Prostate gland (tissue), 2 donors: Measurements from ENCODE around the gene SORT1. TPM values are rescaled to one million over a fixed set of nuclear protein-coding genes. Genes with fewer than 3 reads are reported as not detected.

Experiments
- DNase-seq: peaks from one replicate; pipeline ENCODE4 v3.0.0-alpha.2; 2019; ENCODE audit warnings: low spot score
- H3K27ac ChIP-seq, 2 donors: fragments of 200-600 bp; sonication (generic); 2 replicates each; pipeline ENCODE4 v1.5.1; 2017 to 2019
- H3K27me3 ChIP-seq: fragments of 200-600 bp; sonication (generic); replicated peaks from 2 replicates; pipeline ENCODE4 v1.5.1; 2019; ENCODE audit not compliant: insufficient read depth
- H3K36me3 ChIP-seq, 2 donors: fragments of 200-600 bp; sonication (generic); 1 replicate in 1 of 2; 2 replicates in 1 of 2; pipeline versions ENCODE4 v1.5.1 to v1.8.1; 2017 to 2019
- H3K4me1 ChIP-seq: fragments of 200-600 bp; sonication (generic); replicated peaks from 2 replicates; pipeline ENCODE4 v1.5.1; 2019
- H3K4me3 ChIP-seq, 2 donors: fragments of 200-600 bp; sonication (generic); 2 replicates each; pipeline ENCODE4 v1.5.1; 2017 to 2019
- H3K9me3 ChIP-seq: fragments of 200-600 bp; sonication (generic); 2 replicates; pipeline ENCODE4 v1.5.1; 2017
- CTCF ChIP-seq, 4 experiments: fragments of 200-600 bp in 2 of 4; fragments of 450-650 bp in 2 of 4; sonication (generic) in 2 of 4; IDR thresholded peaks; 1 replicate in 3 of 4; 2 replicates in 1 of 4; pipeline ENCODE4 v1.5.1; 2016 to 2019; ENCODE audit warnings: antibody characterized with exemption in 4 of 4, mild to moderate bottlenecking in 2 of 4, moderate library complexity in 2 of 4
- POLR2A ChIP-seq: fragments of 450-650 bp; IDR thresholded peaks from one replicate; pipeline ENCODE4 v1.6.1; 2016; ENCODE audit warnings: antibody characterized with exemption, mild to moderate bottlenecking
- POLR2AphosphoS5 ChIP-seq: sonication (generic); formaldehyde crosslinking; IDR thresholded peaks from one replicate; pipeline ENCODE4 v1.6.1; 2017; ENCODE audit warnings: antibody characterized with exemption
- WGBS: methylation state at CpG from one replicate; pipeline ENCODE4 v1.1.5; 2018; 5-methylcytosine and 5-hydroxymethylcytosine counted together
- intact Hi-C: fragments of 100-400 bp; cut with DNase I; formaldehyde crosslinking; loops from one replicate; pipeline ENCODE4 v1.14.2; 2022
- total RNA-seq, 2 donors: library from RNA; depleted of rRNA; stranded (reverse); fragments of >200 nt; gene quantifications; one replicate each; pipeline ENCODE4 v1.1.0, GENCODE V29; 2016

SORT1 gene
- total RNA-seq, 2 donors from 2014 or later: 34.0 to 164 TPM

GRCh38 chr1:109277434-109278204 lies 120.1 kb downstream of the SORT1 start:
- intact Hi-C loops: no loop called here
- Histone ChIP-seq H3K36me3 (no peaks in the 10 kb centered on the region), H3K27me3 (no peaks in the 10 kb centered on the region), H3K4me1 (peaks cover 11% of the 10 kb centered on the region), H3K4me3 (no peak overlapping the region), H3K9me3 (no peaks in the 10 kb centered on the region), H3K27ac (peak overlapping the region; percentile 18 to 46)
- TF ChIP-seq CTCF (IDR thresholded peaks at IDR 0.05): peak; percentile 70 to 85 (median 79)
- peak; percentile 25 for TF ChIP-seq POLR2AphosphoS5
- peak; percentile 23 for TF ChIP-seq POLR2A
- WGBS: 63% methylated on average over 7 of the region's 7 CpGs
- peak; percentile 48 for DNase-seq

GRCh38 chr1:109275706-109276345 lies 121.9 kb downstream of the SORT1 start:
- 67% methylated on average over 9 of the region's 9 CpGs for WGBS
- peak overlapping the region; percentile 77 to 79 for H3K27ac ChIP-seq
- H3K36me3 ChIP-seq: no peaks in the 10 kb centered on the region
- intact Hi-C loops: no loop called here
- peaks cover 11% of the 10 kb centered on the region for H3K4me1 ChIP-seq
- DNase-seq: no peak
- H3K27me3 ChIP-seq: no peaks in the 10 kb centered on the region
- no peak for TF ChIP-seq POLR2A
- TF ChIP-seq CTCF (IDR thresholded peaks at IDR 0.05): no peak
- no peak for TF ChIP-seq POLR2AphosphoS5
- no peaks in the 10 kb centered on the region for H3K9me3 ChIP-seq
- no peak overlapping the region for H3K4me3 ChIP-seq

- no peaks in the 10 kb centered on the region for H3K9me3 ChIP-seq
- H3K4me1 ChIP-seq: peaks cover 11% of the 10 kb centered on the region
- WGBS: 24% methylated on average over 24 of the region's 24 CpGs
- no peaks in the 10 kb centered on the region for H3K27me3 ChIP-seq
- H3K27ac ChIP-seq: peak overlapping the region; percentile 77 to 79
- no peak overlapping the region for H3K4me3 ChIP-seq
- peak; percentile 90 for DNase-seq
- no peaks in the 10 kb centered on the region for H3K36me3 ChIP-seq
- TF ChIP-seq CTCF (IDR thresholded peaks at IDR 0.05) (no peak), POLR2A (peak; percentile 77), POLR2AphosphoS5 (peak; percentile 88)
- intact Hi-C loops: no loop called here
Measured at GRCh38 chr1:109274533-109275476, 122.9 kb downstream of the SORT1 start.

GRCh38 chr1:109273570-109274288 lies 124.0 kb downstream of the SORT1 start:
- no peak for DNase-seq
- no peaks in the 10 kb centered on the region for H3K27me3 ChIP-seq
- TF ChIP-seq POLR2AphosphoS5 (no peak), CTCF (IDR thresholded peaks at IDR 0.05) (no peak), POLR2A (no peak)
- H3K4me3 ChIP-seq: no peak overlapping the region
- H3K27ac ChIP-seq: peak overlapping the region; percentile 77 to 79
- intact Hi-C loops: no loop called here
- peaks cover 11% of the 10 kb centered on the region for H3K4me1 ChIP-seq
- no peaks in the 10 kb centered on the region for H3K9me3 ChIP-seq
- H3K36me3 ChIP-seq: no peaks in the 10 kb centered on the region
- 70% methylated on average over 22 of the region's 30 CpGs for WGBS
